ENCODE data around the gene KLHL18.

GRCh38 chr3:47283193-47283537 is 421 bp downstream of the KLHL18 start:
- TF ChIP-seq EZH2 (IDR thresholded peaks at IDR 0.05; ENCODE audit: insufficient read depth, poor library complexity, severe bottlenecking) (no peak), EZH2phosphoT487 (IDR thresholded peaks at IDR 0.05; ENCODE audit: insufficient read depth, low read depth) (no peak)
